Lower leg skin (tissue), 3 donors: Measurements from ENCODE around the gene TMEM256.

Experiments used
- CTCF ChIP-seq, 3 donors: fragments of 450-650 bp; IDR thresholded peaks; one replicate each; pipeline ENCODE4 v1.5.1; 2016; ENCODE audit warnings: antibody characterized with exemption in 3 of 3, mild to moderate bottlenecking in 3 of 3, moderate library complexity in 2 of 3
- POLR2A ChIP-seq, 2 donors: fragments of 450-650 bp; IDR thresholded peaks; one replicate each; pipeline ENCODE4 v1.6.1; 2016 to 2017; ENCODE audit warnings: antibody characterized with exemption in 2 of 2, mild to moderate bottlenecking in 1 of 2, moderate library complexity in 1 of 2

GRCh38 chr17:7363311-7363710 is 40.6 kb downstream of the TMEM256 start:
- TF ChIP-seq CTCF (IDR thresholded peaks at IDR 0.05) (no peak), POLR2A (IDR thresholded peaks at IDR 0.05) (no peak)
